T-cell (primary cell): ENCODE data around the gene SEZ6. TPM values are rescaled to one million over a fixed set of nuclear protein-coding genes. Genes with fewer than 3 reads are reported as not detected.
A peak's percentile ranks its signal among the peaks of the same experiment; 100 is the strongest.

Experiments used
- ATAC-seq, 4 experiments: fragments of 200-7000 bp in 3 of 4; fragments of 150-1000 bp in 1 of 4; cut with Tn5 transposase; replicated peaks in 1 of 4; 1 replicate in 3 of 4; 2 replicates in 1 of 4; pipeline ENCODE4 v1.10.0; 2021; ENCODE audit warnings: moderate library complexity in 3 of 4, mild to moderate bottlenecking in 2 of 4, moderate number of reproducible peaks in 1 of 4
- CTCF ChIA-PET, 2 donors: fragments of 300-600 bp; sonication (Branson Sonifier 250); formaldehyde crosslinking; loops; one replicate each; lab custom pipeline; 2022; ENCODE audit warnings: antibody characterized with exemption in 2 of 2; lab: Charles Lee
- POLR2A ChIA-PET, 2 donors: fragments of 300-600 bp; sonication (Branson Sonifier 250); formaldehyde crosslinking; loops; one replicate each; lab custom pipeline; 2022; ENCODE audit warnings: antibody characterized with exemption in 2 of 2; lab: Charles Lee
- DNase-seq, 35 experiments: peaks; one replicate each; pipeline versions ENCODE4 v3.0.0 to v3.0.0-alpha.2; 2013 to 2023
- H3K27ac ChIP-seq: one replicate; pipeline ENCODE4 v1.5.1; 2013; ENCODE audit warnings: low read length
- H3K27me3 ChIP-seq, 2 experiments: replicated peaks in 1 of 2; 1 replicate in 1 of 2; 2 replicates in 1 of 2; pipeline versions ENCODE4 v1.6.1 to v1.7.0; 2013; ENCODE audit warnings: low read length in 1 of 2, mixed read lengths in 1 of 2; ENCODE audit not compliant: control insufficient read depth in 2 of 2, insufficient read depth in 2 of 2; ENCODE audit errors: extremely low read depth in 1 of 2
- H3K36me3 ChIP-seq, 2 donors: 1 replicate in 1 of 2; 2 replicates in 1 of 2; pipeline versions ENCODE4 v1.6.1 to v1.7.0; 2013; ENCODE audit warnings: low read length in 1 of 2; ENCODE audit not compliant: control insufficient read depth in 2 of 2, insufficient read depth in 1 of 2; ENCODE audit errors: extremely low read depth in 1 of 2
- H3K4me1 ChIP-seq, 2 experiments: 1 replicate in 1 of 2; 2 replicates in 1 of 2; pipeline versions ENCODE4 v1.6.1 to v1.7.0; 2013; ENCODE audit warnings: low read length in 2 of 2, mixed read lengths in 1 of 2; ENCODE audit not compliant: insufficient read depth in 2 of 2, control insufficient read depth in 1 of 2; ENCODE audit errors: extremely low read depth in 1 of 2
- H3K4me3 ChIP-seq, 2 donors: 1 replicate in 1 of 2; 2 replicates in 1 of 2; pipeline versions ENCODE4 v1.5.1 to v1.7.0; 2013; ENCODE audit warnings: mild to moderate bottlenecking in 2 of 2, low read length in 1 of 2, moderate library complexity in 1 of 2; ENCODE audit not compliant: control insufficient read depth in 1 of 2; ENCODE audit errors: extremely low read depth in 1 of 2
- H3K9me3 ChIP-seq: 2 replicates; pipeline ENCODE4 v1.7.0; 2013
- H3K27ac Mint-ChIP-seq, 2 donors: one replicate each; pipeline ENCODE4 v1.8.0; 2020 to 2021; ENCODE audit warnings: mild to moderate bottlenecking in 2 of 2, mixed read lengths in 2 of 2
- H3K27me3 Mint-ChIP-seq, 2 donors: one replicate each; pipeline ENCODE4 v1.8.0; 2021 to 2022; ENCODE audit warnings: mixed read lengths in 2 of 2
- H3K36me3 Mint-ChIP-seq: one replicate; pipeline ENCODE4 v1.8.0; 2021; ENCODE audit warnings: mixed read lengths
- H3K4me1 Mint-ChIP-seq, 3 donors: one replicate each; pipeline ENCODE4 v1.8.0; 2020 to 2022; ENCODE audit warnings: mixed read lengths in 3 of 3, mild to moderate bottlenecking in 1 of 3
- H3K4me3 Mint-ChIP-seq, 3 donors: one replicate each; pipeline ENCODE4 v1.8.0; 2020 to 2022; ENCODE audit warnings: mild to moderate bottlenecking in 3 of 3, mixed read lengths in 3 of 3, moderate library complexity in 3 of 3
- H3K9me3 Mint-ChIP-seq, 3 donors: one replicate each; pipeline ENCODE4 v1.8.0; 2020 to 2022; ENCODE audit warnings: mixed read lengths in 3 of 3
- WGBS: methylation state at CpG from one replicate; pipeline ENCODE4 v1.1.5; 2013; ENCODE audit warnings: missing lambda C conversion rate; ENCODE audit not compliant: insufficient coverage; 5-methylcytosine and 5-hydroxymethylcytosine counted together
- total RNA-seq, 35 experiments: library from RNA in 6 of 35; stranded (reverse) in 6 of 35; fragments of 120-200 nt in 1 of 35; gene quantifications; one replicate each; pipeline versions ENCODE4 v1.2.1 to v1.2.4 and lab custom pipeline; 2013 to 2026

The SEZ6 gene
- total RNA-seq, 5 donors from 2014 or later (not counting 1 experiment from before 2014, with no cell fraction given), result 0.49 to 1.6 TPM; not detected in 3

DNA sequence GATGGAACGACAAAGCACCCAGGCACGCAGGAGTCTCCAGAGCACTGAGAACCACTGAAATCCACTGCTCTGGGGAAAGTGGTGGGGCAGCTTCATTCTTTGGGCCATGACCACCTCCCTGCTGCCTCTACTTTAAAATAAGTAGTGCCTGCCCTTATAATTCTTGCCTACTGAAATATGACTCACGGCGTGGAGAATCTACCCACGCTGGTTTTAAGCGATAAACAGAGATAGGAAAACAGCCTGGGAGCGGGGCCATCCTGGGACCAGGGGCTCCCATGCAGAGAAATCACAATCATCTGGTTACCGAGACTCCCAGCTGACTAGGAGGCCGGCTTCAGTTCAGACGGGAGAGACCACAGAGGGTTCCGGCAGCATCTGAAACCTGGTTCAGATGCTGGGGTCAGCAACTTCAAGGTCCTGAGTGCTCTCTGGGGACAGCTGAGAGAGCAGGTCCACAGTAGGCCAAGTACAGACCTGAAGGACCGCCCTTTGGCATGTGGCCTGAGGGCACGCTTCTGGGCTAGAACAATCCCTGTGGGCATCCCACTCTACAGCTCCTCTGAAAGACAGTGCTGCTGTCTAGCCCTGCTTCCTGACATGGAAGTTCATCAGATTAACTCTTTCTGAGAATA, 94.3 kb downstream of the SEZ6 start:
- H3K27ac ChIP-seq, result no peak overlapping the region
- H3K4me3 ChIP-seq, result no peak overlapping the region
- no peak for ATAC-seq
- peaks cover 5 to 9% (median 8%) of the 10 kb centered on the region in 3 donors for H3K4me1 Mint-ChIP-seq
- H3K27me3 ChIP-seq, result no peaks in the 10 kb centered on the region
- CTCF ChIA-PET, result interaction anchor here in 1 of 2 donors (0.7 to 1.3 kb wide), 2 partner anchors 14 to 340 kb away, joined by 3 to 9 read pairs; partner anchors contain the start of gene PIGS
- H3K27me3 Mint-ChIP-seq, result no peaks in the 10 kb centered on the region
- POLR2A ChIA-PET, result interaction anchor here in 1 of 2 donors (0.6 kb wide), 1 partner anchor 85 kb away, joined by 3 read pairs; no protein-coding TSS in a partner anchor
- H3K4me1 ChIP-seq, result no peaks in the 10 kb centered on the region
- 97% methylated on average over 11 of the region's 13 CpGs for WGBS
- H3K36me3 ChIP-seq, result peaks cover 48 to 95% of the 10 kb centered on the region in 2 donors
- H3K4me3 Mint-ChIP-seq, result no peak overlapping the region
- peaks cover 65% of the 10 kb centered on the region for H3K36me3 Mint-ChIP-seq
- no peak for DNase-seq
- no peaks in the 10 kb centered on the region for H3K9me3 ChIP-seq
- H3K9me3 Mint-ChIP-seq, result no peaks in the 10 kb centered on the region
- no peak overlapping the region for H3K27ac Mint-ChIP-seq

DNA sequence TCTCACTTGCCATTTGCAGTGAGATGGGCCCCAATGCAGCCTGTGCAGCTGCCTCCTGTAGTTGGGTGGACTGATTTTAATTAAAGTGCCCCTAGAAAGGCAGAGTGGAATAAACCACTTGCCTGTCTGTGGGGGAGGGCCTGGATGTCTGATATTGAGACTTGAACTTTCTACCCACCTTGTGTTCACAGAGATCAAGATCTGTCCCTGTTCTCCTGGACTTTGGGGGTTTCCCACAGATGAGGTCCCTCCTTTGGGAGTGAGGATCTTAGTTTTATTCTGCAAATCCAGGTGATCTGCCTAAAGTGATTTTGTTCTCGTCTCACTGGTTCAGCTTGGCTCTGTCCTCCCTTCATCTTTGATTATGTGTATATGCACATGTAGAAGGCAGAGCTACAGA, 95.3 kb downstream of the SEZ6 start:
- H3K9me3 ChIP-seq, result no peaks in the 10 kb centered on the region
- DNase-seq, result no peak
- POLR2A ChIA-PET, result interaction anchor here (0.5 to 0.6 kb wide), 3 partner anchors 264 to 849 kb away, joined by 3 to 4 read pairs (median 3); no protein-coding TSS in a partner anchor
- WGBS, result no CpG with 5 or more reads among the region's 1 CpG
- Mint-ChIP-seq H3K4me1 (peaks cover 0 to 5% (median 4%) of the 10 kb centered on the region in 3 donors), H3K27ac (no peak overlapping the region), H3K4me3 (no peak overlapping the region), H3K27me3 (no peaks in the 10 kb centered on the region), H3K9me3 (no peaks in the 10 kb centered on the region), H3K36me3 (peaks cover 63% of the 10 kb centered on the region)
- no peak overlapping the region for H3K4me3 ChIP-seq
- H3K27ac ChIP-seq, result no peak overlapping the region
- no peak for ATAC-seq
- no peaks in the 10 kb centered on the region for H3K27me3 ChIP-seq
- peaks cover 51 to 96% of the 10 kb centered on the region in 2 donors for H3K36me3 ChIP-seq
- H3K4me1 ChIP-seq, result no peaks in the 10 kb centered on the region
- CTCF ChIA-PET, result interaction anchor here in 1 of 2 donors (0.7 to 2.2 kb wide), 3 partner anchors 15 to 339 kb away, joined by 3 to 9 read pairs (median 6); partner anchors contain the start of gene PIGS

DNA sequence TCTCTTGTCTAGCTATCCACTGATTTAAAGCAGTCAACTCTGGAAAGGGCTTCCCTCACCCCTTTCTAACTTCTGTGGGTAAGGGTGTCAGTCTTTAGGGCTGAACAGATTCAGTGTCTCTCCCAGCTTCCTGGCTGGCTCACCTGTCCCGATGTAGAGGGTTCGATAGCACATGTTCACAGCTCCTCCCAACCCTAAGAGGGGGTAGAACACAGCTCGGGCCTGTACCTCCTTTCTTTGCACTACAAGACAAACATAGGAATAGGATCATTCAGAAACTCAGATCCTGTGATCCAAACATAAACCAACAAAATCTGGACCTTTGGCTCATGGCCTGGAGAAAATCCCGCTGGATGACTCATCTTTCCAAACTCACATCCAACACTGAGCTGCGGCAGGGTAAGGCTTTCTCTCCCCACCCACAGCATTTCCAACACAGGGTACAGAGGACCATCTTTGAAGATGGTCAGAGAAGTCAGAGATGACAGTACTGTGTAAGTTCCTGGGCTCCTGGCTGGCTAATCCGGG, 97.1 kb downstream of the SEZ6 start:
- WGBS, result 100% methylated on average over 1 of the region's 6 CpGs
- ATAC-seq (no peak), DNase-seq (no peak)
- Mint-ChIP-seq H3K9me3 (no peaks in the 10 kb centered on the region), H3K4me3 (no peak overlapping the region), H3K27ac (peak overlapping the region in 1 of 2 donors; percentile 23), H3K27me3 (no peaks in the 10 kb centered on the region), H3K4me1 (peaks cover 0 to 6% (median 3%) of the 10 kb centered on the region in 3 donors), H3K36me3 (peaks cover 48% of the 10 kb centered on the region)
- H3K36me3 ChIP-seq, result peaks cover 42 to 82% of the 10 kb centered on the region in 2 donors
- POLR2A ChIA-PET, result interaction anchor here in 1 of 2 donors (1.4 kb wide), 1 partner anchor 17 kb away, joined by 5 read pairs; no protein-coding TSS in a partner anchor
- CTCF ChIA-PET, result interaction anchor here in 1 of 2 donors (2.0 to 2.2 kb wide), 2 partner anchors 35 to 144 kb away, joined by 5 to 6 read pairs; no protein-coding TSS in a partner anchor
- no peaks in the 10 kb centered on the region for H3K27me3 ChIP-seq
- no peak overlapping the region for H3K4me3 ChIP-seq
- H3K4me1 ChIP-seq, result no peaks in the 10 kb centered on the region
- H3K9me3 ChIP-seq, result no peaks in the 10 kb centered on the region
- no peak overlapping the region for H3K27ac ChIP-seq

DNA sequence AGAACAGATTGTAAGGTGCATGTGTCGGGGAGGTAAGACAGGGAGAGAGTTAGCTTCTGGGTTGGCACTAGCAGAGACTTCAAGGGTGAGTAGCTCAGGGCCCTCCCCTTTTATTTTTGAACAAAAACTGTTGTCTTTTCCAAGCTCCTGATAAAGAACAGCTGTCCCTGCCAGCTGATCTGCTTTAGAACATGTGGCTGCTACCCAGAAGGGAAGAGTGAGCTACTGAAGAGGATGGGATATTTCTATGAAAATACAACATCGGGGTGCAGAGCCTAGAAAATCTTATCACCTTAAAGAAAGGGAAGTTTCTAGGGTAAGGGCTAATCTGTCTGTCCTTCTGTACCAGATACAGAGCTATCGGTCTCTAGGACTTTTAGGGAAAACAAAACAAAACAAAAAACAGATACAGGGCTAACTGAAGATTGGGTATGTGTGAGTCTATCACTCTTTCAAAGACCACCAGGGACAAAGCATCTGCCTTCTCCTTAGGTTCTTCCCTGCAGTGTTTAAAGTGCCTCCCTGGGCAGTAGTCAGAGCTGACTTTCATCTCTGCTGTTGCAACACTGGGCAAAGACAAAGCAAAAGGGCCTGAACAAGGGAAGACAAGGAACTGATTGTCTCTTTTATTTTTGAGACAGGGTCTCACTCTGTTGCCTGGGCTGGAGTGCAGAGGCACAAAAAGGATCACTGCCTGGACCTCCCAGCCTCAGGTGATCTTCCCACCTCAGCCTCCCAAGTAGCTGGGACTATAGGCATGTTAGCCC, 97.9 kb downstream of the SEZ6 start:
- CTCF ChIA-PET, result interaction anchor here in 1 of 2 donors (1.2 to 2.0 kb wide), 4 partner anchors 10 to 180 kb away, joined by 3 to 5 read pairs (median 4); partner anchors contain the start of genes FLOT2 and NEK8
- POLR2A ChIA-PET, result interaction anchor here in 1 of 2 donors (0.5 to 0.6 kb wide), 2 partner anchors 29 to 594 kb away, joined by 3 read pairs; no protein-coding TSS in a partner anchor
- H3K27me3 ChIP-seq, result no peaks in the 10 kb centered on the region
- Mint-ChIP-seq H3K27me3 (no peaks in the 10 kb centered on the region), H3K36me3 (peaks cover 43% of the 10 kb centered on the region), H3K4me1 (peaks cover 4 to 13% (median 8%) of the 10 kb centered on the region in 3 donors), H3K9me3 (no peaks in the 10 kb centered on the region), H3K27ac (peak overlapping the region in 1 of 2 donors; percentile 48), H3K4me3 (no peak overlapping the region)
- H3K27ac ChIP-seq, result no peak overlapping the region
- no CpG with 5 or more reads among the region's 3 CpGs for WGBS
- H3K4me3 ChIP-seq, result no peak overlapping the region
- peaks cover 0 to 5% of the 10 kb centered on the region in 2 experiments for H3K4me1 ChIP-seq
- ATAC-seq, result no peak
- DNase-seq, result no peak
- no peaks in the 10 kb centered on the region for H3K9me3 ChIP-seq
- H3K36me3 ChIP-seq, result peaks cover 37 to 74% of the 10 kb centered on the region in 2 donors

DNA sequence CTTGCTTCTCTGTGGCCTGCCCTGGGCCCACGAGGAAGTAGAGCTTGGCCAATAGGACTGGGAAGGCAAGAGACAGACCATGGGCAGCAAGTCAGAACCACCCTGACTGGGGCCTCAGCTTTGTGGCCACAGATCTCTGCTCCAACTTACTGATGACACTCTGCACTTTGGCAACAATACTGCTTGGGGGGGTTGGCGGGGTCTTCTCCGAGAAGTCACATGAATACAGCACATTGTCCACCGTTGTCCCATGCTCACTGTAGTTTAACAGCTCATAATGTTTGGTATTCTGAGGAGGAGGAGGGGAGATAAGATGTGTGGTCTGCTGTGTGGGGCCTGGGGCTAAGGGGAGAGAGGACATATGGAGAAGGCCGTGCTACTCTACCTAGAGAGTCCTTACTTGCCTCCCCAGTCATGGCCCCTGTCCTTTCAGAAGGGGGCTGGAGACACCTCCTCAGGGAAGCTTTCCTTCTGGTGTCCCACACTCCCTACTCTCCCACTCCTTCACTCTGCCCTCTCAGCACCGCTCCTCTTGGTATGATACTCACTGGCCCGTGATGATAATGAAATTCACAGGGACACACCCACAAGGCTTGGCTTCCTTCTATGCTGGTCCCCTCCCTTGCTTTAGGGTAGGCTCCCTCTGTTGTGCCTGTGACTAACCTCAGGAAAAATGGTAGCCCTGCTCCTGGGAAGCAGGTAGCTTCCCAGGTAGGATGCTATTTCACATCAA, 99.0 kb downstream of the SEZ6 start:
- Mint-ChIP-seq H3K27me3 (no peaks in the 10 kb centered on the region), H3K4me3 (no peak overlapping the region), H3K4me1 (peaks cover 8 to 18% (median 12%) of the 10 kb centered on the region in 3 donors), H3K9me3 (no peaks in the 10 kb centered on the region), H3K27ac (peak overlapping the region in 1 of 2 donors; percentile 48), H3K36me3 (peaks cover 33% of the 10 kb centered on the region)
- Histone ChIP-seq H3K27ac (no peak overlapping the region), H3K4me3 (no peak overlapping the region), H3K27me3 (no peaks in the 10 kb centered on the region), H3K4me1 (peaks cover 2 to 9% of the 10 kb centered on the region in 2 experiments), H3K36me3 (peaks cover 36 to 64% of the 10 kb centered on the region in 2 donors), H3K9me3 (no peaks in the 10 kb centered on the region)
- 91% methylated on average over 4 of the region's 7 CpGs for WGBS
- CTCF ChIA-PET, result interaction anchor here in 1 of 2 donors (0.9 to 1.4 kb wide), 5 partner anchors 9 to 179 kb away, joined by 3 to 4 read pairs (median 3); partner anchors contain the start of genes FLOT2 and NEK8
- no peak for ATAC-seq
- POLR2A ChIA-PET, result interaction anchor here (0.6 kb wide), 2 partner anchors 30 to 219 kb away, joined by 3 to 4 read pairs; no protein-coding TSS in a partner anchor
- no peak for DNase-seq
